H9 (cell line): ENCODE data around the gene FARP2. TPM values are rescaled to one million over a fixed set of nuclear protein-coding genes. Genes with fewer than 3 reads are reported as not detected.

ENCODE experiments used
- DNase-seq: peaks from one replicate; pipeline ENCODE4 v3.0.0-alpha.2; 2017
- H2AFZ ChIP-seq: one replicate; pipeline ENCODE4 v1.6.1; 2013; ENCODE audit warnings: mild to moderate bottlenecking, low read length, control low read depth, moderate library complexity
- H2AK5ac ChIP-seq: 2 replicates; pipeline ENCODE4 v1.6.1; 2013; ENCODE audit warnings: low read length, control low read depth, mixed read lengths; ENCODE audit not compliant: insufficient read length
- H2BK120ac ChIP-seq: one replicate; pipeline ENCODE4 v1.6.1; 2013; ENCODE audit warnings: low read depth, mild to moderate bottlenecking, low read length, control low read depth, inconsistent platforms; ENCODE audit not compliant: poor library complexity, severe bottlenecking
- H2BK12ac ChIP-seq: 2 replicates; pipeline ENCODE4 v1.6.1; 2013; ENCODE audit warnings: low read length, control low read depth, mixed read lengths, low read depth; ENCODE audit not compliant: insufficient read length
- H2BK15ac ChIP-seq: 2 replicates; pipeline ENCODE4 v1.6.1; 2013; ENCODE audit warnings: low read depth, low read length, control low read depth
- H2BK20ac ChIP-seq: one replicate; pipeline ENCODE4 v1.6.1; 2013; ENCODE audit warnings: low read depth, mild to moderate bottlenecking, low read length, control low read depth, inconsistent platforms; ENCODE audit not compliant: poor library complexity, severe bottlenecking
- H2BK5ac ChIP-seq: 2 replicates; pipeline ENCODE4 v1.6.1; 2013; ENCODE audit warnings: low read length, control low read depth, mixed read lengths; ENCODE audit not compliant: insufficient read length
- H3K14ac ChIP-seq: 2 replicates; pipeline ENCODE4 v1.6.1; 2013; ENCODE audit warnings: low read length, control low read depth; ENCODE audit not compliant: insufficient read depth
- H3K18ac ChIP-seq: 2 replicates; pipeline ENCODE4 v1.6.1; 2013; ENCODE audit warnings: low read depth, mild to moderate bottlenecking, mixed read lengths, low read length, control low read depth; ENCODE audit not compliant: insufficient read length
- H3K23ac ChIP-seq: 2 replicates; pipeline ENCODE4 v1.6.1; 2013; ENCODE audit warnings: low read length, control low read depth, mixed read lengths, low read depth; ENCODE audit not compliant: insufficient read length
- H3K23me2 ChIP-seq: 2 replicates; pipeline ENCODE4 v1.6.1; 2013; ENCODE audit warnings: low read depth, mild to moderate bottlenecking, mixed read lengths, low read length, control low read depth; ENCODE audit not compliant: insufficient read length, poor library complexity, severe bottlenecking
- H3K27ac ChIP-seq: 2 replicates; pipeline ENCODE4 v1.5.1; 2013; ENCODE audit warnings: low read length, control low read depth, mixed read lengths, low read depth; ENCODE audit not compliant: insufficient read length
- H3K27me3 ChIP-seq: 2 replicates; pipeline ENCODE4 v1.6.1; 2013; ENCODE audit warnings: low read length, control low read depth, inconsistent platforms; ENCODE audit not compliant: insufficient read depth
- H3K4ac ChIP-seq: 2 replicates; pipeline ENCODE4 v1.6.1; 2013; ENCODE audit warnings: low read depth, mild to moderate bottlenecking, control low read depth, inconsistent platforms, low read length, moderate library complexity
- H3K4me1 ChIP-seq: 2 replicates; pipeline ENCODE4 v1.6.1; 2013; ENCODE audit warnings: low read length, control low read depth, inconsistent platforms; ENCODE audit not compliant: insufficient read depth
- H3K4me2 ChIP-seq: 2 replicates; pipeline ENCODE4 v1.6.1; 2013; ENCODE audit warnings: low read length, control low read depth, mixed read lengths; ENCODE audit not compliant: insufficient read length, insufficient read depth
- H3K56ac ChIP-seq: 2 replicates; pipeline ENCODE4 v1.6.1; 2013; ENCODE audit warnings: low read depth, mild to moderate bottlenecking, mixed read lengths, low read length, control low read depth; ENCODE audit not compliant: insufficient read length
- H3K79me1 ChIP-seq: 2 replicates; pipeline ENCODE4 v1.6.1; 2013; ENCODE audit warnings: low read depth, mild to moderate bottlenecking, moderate library complexity, low read length, control low read depth, inconsistent platforms; ENCODE audit not compliant: insufficient read depth, poor library complexity, severe bottlenecking
- H3K79me2 ChIP-seq: 2 replicates; pipeline ENCODE4 v1.6.1; 2013; ENCODE audit warnings: low read length, control low read depth, inconsistent platforms; ENCODE audit not compliant: insufficient read depth
- H3K9ac ChIP-seq: 2 replicates; pipeline ENCODE4 v1.6.1; 2013; ENCODE audit warnings: low read length, control low read depth, mixed read lengths; ENCODE audit not compliant: insufficient read length; ENCODE audit errors: extremely low read depth
- H3K9me3 ChIP-seq: one replicate; pipeline ENCODE4 v1.6.1; 2013; ENCODE audit warnings: low read depth, low read length, inconsistent platforms; ENCODE audit not compliant: control insufficient read depth
- H3T11ph ChIP-seq: one replicate; pipeline ENCODE4 v1.6.1; 2013; ENCODE audit warnings: mild to moderate bottlenecking, low read length, control low read depth, inconsistent platforms
- H4K20me1 ChIP-seq: one replicate; pipeline ENCODE4 v1.6.1; 2013; ENCODE audit not compliant: control insufficient read depth, insufficient read length, insufficient read depth
- H4K5ac ChIP-seq: 2 replicates; pipeline ENCODE4 v1.6.1; 2013; ENCODE audit warnings: low read depth, mild to moderate bottlenecking, mixed read lengths, low read length, control low read depth; ENCODE audit not compliant: insufficient read length
- H4K8ac ChIP-seq: replicated peaks from 2 replicates; pipeline ENCODE4 v1.6.1; 2013; ENCODE audit warnings: low read length, control low read depth, mixed read lengths, low read depth; ENCODE audit not compliant: insufficient read length
- H4K91ac ChIP-seq: 2 replicates; pipeline ENCODE4 v1.6.1; 2013; ENCODE audit warnings: low read depth, mild to moderate bottlenecking, moderate library complexity, mixed read lengths, low read length, control low read depth; ENCODE audit not compliant: insufficient read length
- H3K27ac Mint-ChIP-seq, 3 experiments: 2 replicates in 2 of 3; 3 replicates in 1 of 3; pipeline ENCODE4 v1.8.0; 2020 to 2021; ENCODE audit warnings: mixed read lengths in 3 of 3, mild to moderate bottlenecking in 1 of 3, moderate library complexity in 1 of 3
- H3K27me3 Mint-ChIP-seq: 2 replicates; pipeline ENCODE4 v1.8.0; 2021; ENCODE audit warnings: low read depth, mild to moderate bottlenecking, moderate library complexity, mixed read lengths
- H3K36me3 Mint-ChIP-seq, 3 experiments: 2 replicates in 2 of 3; 3 replicates in 1 of 3; pipeline ENCODE4 v1.8.0; 2020 to 2021; ENCODE audit warnings: low read depth in 3 of 3, mixed read lengths in 3 of 3; ENCODE audit not compliant: insufficient read depth in 1 of 3
- H3K4me1 Mint-ChIP-seq, 2 experiments: 2 replicates each; pipeline ENCODE4 v1.8.0; 2020; ENCODE audit warnings: mixed read lengths in 2 of 2
- H3K4me3 Mint-ChIP-seq, 2 experiments: 2 replicates in 1 of 2; 3 replicates in 1 of 2; pipeline ENCODE4 v1.8.0; 2020 to 2021; ENCODE audit warnings: mild to moderate bottlenecking in 2 of 2, mixed read lengths in 2 of 2, moderate library complexity in 1 of 2
- H3K9me3 Mint-ChIP-seq, 2 experiments: 2 replicates in 1 of 2; 3 replicates in 1 of 2; pipeline ENCODE4 v1.8.0; 2020; ENCODE audit warnings: mild to moderate bottlenecking in 2 of 2, mixed read lengths in 2 of 2, moderate library complexity in 1 of 2
- CTCF ChIP-seq: fragments of 200-600 bp; sonication (generic); conservative IDR thresholded peaks from 3 replicates; pipeline ENCODE4 v1.8.0; 2021; ENCODE audit warnings: antibody characterized with exemption, mild to moderate bottlenecking
- WGBS: extraction: QIAGEN DNeasy Blood & Tissue Kit; methylation state at CpG from one replicate; pipeline ENCODE4 v1.1.7; 2013; ENCODE audit warnings: missing lambda C conversion rate, low lambda C conversion rate, mixed read lengths; ENCODE audit not compliant: insufficient read length; ENCODE audit errors: extremely low coverage; 5-methylcytosine and 5-hydroxymethylcytosine counted together
- total RNA-seq: library from RNA; stranded (reverse); gene quantifications from 2 replicates; pipeline ENCODE4 v1.2.1, GENCODE V29; 2021

FARP2 gene
- total RNA-seq, 1 experiment from 2014 or later: 33.9 TPM

- H3K9ac ChIP-seq: no peak overlapping the region
- H4K5ac ChIP-seq: no peak overlapping the region
- no peak overlapping the region for H2AFZ ChIP-seq
- no peak overlapping the region for H2BK120ac ChIP-seq
- H3K27me3 Mint-ChIP-seq: no peaks in the 10 kb centered on the region
- no CpG with 5 or more reads among the region's 4 CpGs for WGBS
- H3K36me3 Mint-ChIP-seq: peaks cover 2 to 5% (median 2%) of the 10 kb centered on the region in 3 experiments; a peak in 5 of 7 replicates
- H4K8ac ChIP-seq: no peak overlapping the region
- H3K79me2 ChIP-seq: peaks cover 66% of the 10 kb centered on the region
- no peak overlapping the region for H3K23ac ChIP-seq
- DNase-seq: no peak
- no peak overlapping the region for H2BK5ac ChIP-seq
- H3K27ac Mint-ChIP-seq: no peak overlapping the region; a peak in 2 of 7 replicates
- H3K14ac ChIP-seq: no peak overlapping the region
- H3K9me3 Mint-ChIP-seq: no peaks in the 10 kb centered on the region; a peak in 1 of 5 replicates
- no peak overlapping the region for H2BK15ac ChIP-seq
- H3K56ac ChIP-seq: no peak overlapping the region
- H3K27ac ChIP-seq: no peak overlapping the region
- no peak for TF ChIP-seq CTCF
- H2BK12ac ChIP-seq: no peak overlapping the region
- no peak overlapping the region for H3K4me2 ChIP-seq
- no peak overlapping the region for H3K4ac ChIP-seq
- no peak overlapping the region for H4K91ac ChIP-seq
- no peak overlapping the region for H3K18ac ChIP-seq
- H3K4me1 Mint-ChIP-seq: peaks cover 47 to 51% of the 10 kb centered on the region in 2 experiments
- no peaks in the 10 kb centered on the region for H3K27me3 ChIP-seq
- no peaks in the 10 kb centered on the region for H4K20me1 ChIP-seq
- no peak overlapping the region for H3T11ph ChIP-seq
- no peak overlapping the region for H2BK20ac ChIP-seq
- no peak overlapping the region for H3K4me3 Mint-ChIP-seq
- peaks cover 3% of the 10 kb centered on the region for H3K79me1 ChIP-seq
- H3K23me2 ChIP-seq: peaks cover 6% of the 10 kb centered on the region
- H2AK5ac ChIP-seq: no peak overlapping the region
- H3K9me3 ChIP-seq: no peaks in the 10 kb centered on the region
- 0 out of 2 replicates have a peak, but pooled peaks cover 2% of the 10 kb centered on the region for H3K4me1 ChIP-seq
Measured at GRCh38 chr2:241312082-241312481, 44.0 kb upstream of the FARP2 start.
